IPS-18a (cell line): ENCODE results near the gene SAMD10.
"Not testable (repeated sequence)": the region's sequence is repeated elsewhere in the genome, so short reads cannot be mapped to it uniquely, and the experiment has no call there.

Experiments
- H3K27ac ChIP-seq: one replicate; pipeline ENCODE4 v1.5.1; 2013; ENCODE audit warnings: low read length
- H3K27me3 ChIP-seq: one replicate; pipeline ENCODE4 v1.6.1; 2013; ENCODE audit warnings: mild to moderate bottlenecking, low read length; ENCODE audit not compliant: control insufficient read depth, insufficient read depth
- H3K36me3 ChIP-seq: one replicate; pipeline ENCODE4 v1.6.1; 2013; ENCODE audit warnings: low read depth, low read length; ENCODE audit not compliant: control insufficient read depth
- H3K4me1 ChIP-seq: one replicate; pipeline ENCODE4 v1.6.1; 2013; ENCODE audit warnings: low read depth, low read length; ENCODE audit not compliant: control insufficient read depth
- H3K4me3 ChIP-seq: one replicate; pipeline ENCODE4 v1.5.1; 2013; ENCODE audit warnings: low read length
- H3K9ac ChIP-seq: one replicate; pipeline ENCODE4 v1.6.1; 2013; ENCODE audit warnings: mild to moderate bottlenecking, low read length, moderate library complexity
- H3K9me3 ChIP-seq: one replicate; pipeline ENCODE4 v1.6.1; 2013; ENCODE audit warnings: low read depth, low read length; ENCODE audit not compliant: control insufficient read depth

Gene SAMD10

GRCh38 chr20:64012385-64013154 lies 33.1 kb upstream of the SAMD10 start:
- not testable (repeated sequence) for H3K4me1 ChIP-seq, H3K27me3 ChIP-seq, H3K9ac ChIP-seq, H3K4me3 ChIP-seq, H3K9me3 ChIP-seq, H3K27ac ChIP-seq
- H3K36me3 ChIP-seq, result peaks cover 56% of the 10 kb centered on the region

- Histone ChIP-seq H3K27ac (no peak overlapping the region), H3K4me3 (no peak overlapping the region), H3K36me3 (peaks cover 53% of the 10 kb centered on the region), H3K4me1 (no peaks in the 10 kb centered on the region), H3K27me3 (no peaks in the 10 kb centered on the region), H3K9ac (no peak overlapping the region), H3K9me3 (no peaks in the 10 kb centered on the region)
Observed at GRCh38 chr20:64011366-64011779, 31.9 kb upstream of the SAMD10 start.

- no peaks in the 10 kb centered on the region for H3K9me3 ChIP-seq
- H3K27me3 ChIP-seq, result no peaks in the 10 kb centered on the region
- H3K36me3 ChIP-seq, result peaks cover 51% of the 10 kb centered on the region
- H3K27ac ChIP-seq, result no peak overlapping the region
- no peak overlapping the region for H3K9ac ChIP-seq
- H3K4me3 ChIP-seq, result no peak overlapping the region
- H3K4me1 ChIP-seq, result no peaks in the 10 kb centered on the region
Observed at GRCh38 chr20:64010711-64011237, 31.3 kb upstream of the SAMD10 start.

GRCh38 chr20:64009811-64010387 lies 30.5 kb upstream of the SAMD10 start:
- Histone ChIP-seq H3K27ac (no peak overlapping the region), H3K4me3 (no peak overlapping the region)

GRCh38 chr20:64006902-64007301 lies 27.5 kb upstream of the SAMD10 start:
- peaks cover 60% of the 10 kb centered on the region for H3K36me3 ChIP-seq
- H3K9ac ChIP-seq, result no peak overlapping the region
- no peaks in the 10 kb centered on the region for H3K9me3 ChIP-seq
- H3K4me1 ChIP-seq, result no peaks in the 10 kb centered on the region
- H3K27ac ChIP-seq, result no peak overlapping the region
- no peak overlapping the region for H3K4me3 ChIP-seq
- no peaks in the 10 kb centered on the region for H3K27me3 ChIP-seq

More at GRCh38 chr20:64009811-64010387, 30.5 kb upstream of the SAMD10 start:
- Histone ChIP-seq H3K9ac (no peak overlapping the region), H3K36me3 (peaks cover 51% of the 10 kb centered on the region), H3K27me3 (no peaks in the 10 kb centered on the region), H3K9me3 (no peaks in the 10 kb centered on the region), H3K4me1 (no peaks in the 10 kb centered on the region)

GRCh38 chr20:64006490-64006889 lies 27.0 kb upstream of the SAMD10 start:
- H3K27me3 ChIP-seq, result no peaks in the 10 kb centered on the region
- H3K27ac ChIP-seq, result no peak overlapping the region
- H3K36me3 ChIP-seq, result peaks cover 61% of the 10 kb centered on the region
- no peak overlapping the region for H3K4me3 ChIP-seq
- no peaks in the 10 kb centered on the region for H3K4me1 ChIP-seq
- H3K9ac ChIP-seq, result no peak overlapping the region
- no peaks in the 10 kb centered on the region for H3K9me3 ChIP-seq

- H3K9ac ChIP-seq, result no peak overlapping the region
- peaks cover 61% of the 10 kb centered on the region for H3K36me3 ChIP-seq
Observed at GRCh38 chr20:64005394-64005793, 26.0 kb upstream of the SAMD10 start.

GRCh38 chr20:64003960-64004725 lies 24.7 kb upstream of the SAMD10 start:
- H3K9me3 ChIP-seq, result no peaks in the 10 kb centered on the region
- H3K36me3 ChIP-seq, result peaks cover 65% of the 10 kb centered on the region

More at GRCh38 chr20:64005394-64005793, 26.0 kb upstream of the SAMD10 start:
- Histone ChIP-seq H3K4me3 (no peak overlapping the region), H3K27ac (no peak overlapping the region), H3K27me3 (no peaks in the 10 kb centered on the region), H3K4me1 (no peaks in the 10 kb centered on the region), H3K9me3 (no peaks in the 10 kb centered on the region)

GRCh38 chr20:64001607-64002011 lies 22.2 kb upstream of the SAMD10 start:
- Histone ChIP-seq H3K27ac (no peak overlapping the region), H3K9me3 (no peaks in the 10 kb centered on the region), H3K27me3 (no peaks in the 10 kb centered on the region), H3K4me1 (no peaks in the 10 kb centered on the region), H3K4me3 (no peak overlapping the region), H3K36me3 (peaks cover 67% of the 10 kb centered on the region), H3K9ac (no peak overlapping the region)

More at GRCh38 chr20:64003960-64004725, 24.7 kb upstream of the SAMD10 start:
- Histone ChIP-seq H3K27me3 (no peaks in the 10 kb centered on the region), H3K9ac (no peak overlapping the region), H3K4me1 (no peaks in the 10 kb centered on the region), H3K27ac (no peak overlapping the region), H3K4me3 (no peak overlapping the region)

GRCh38 chr20:64000906-64001305 lies 21.5 kb upstream of the SAMD10 start:
- H3K4me1 ChIP-seq, result no peaks in the 10 kb centered on the region
- H3K27ac ChIP-seq, result no peak overlapping the region
- no peak overlapping the region for H3K4me3 ChIP-seq
- no peaks in the 10 kb centered on the region for H3K27me3 ChIP-seq
- H3K9me3 ChIP-seq, result no peaks in the 10 kb centered on the region
- H3K9ac ChIP-seq, result no peak overlapping the region
- peaks cover 74% of the 10 kb centered on the region for H3K36me3 ChIP-seq

- H3K27ac ChIP-seq, result no peak overlapping the region
- peaks cover 28% of the 10 kb centered on the region for H3K36me3 ChIP-seq
- H3K9ac ChIP-seq, result no peak overlapping the region
- H3K4me3 ChIP-seq, result no peak overlapping the region
- peaks cover 11% of the 10 kb centered on the region for H3K27me3 ChIP-seq
- no peaks in the 10 kb centered on the region for H3K9me3 ChIP-seq
- H3K4me1 ChIP-seq, result peaks cover 3% of the 10 kb centered on the region
Observed at GRCh38 chr20:63982937-63983336, 3.5 kb upstream of the SAMD10 start.
